H1 (cell line): ENCODE data around the gene SLC39A9. TPM values are rescaled to one million over a fixed set of nuclear protein-coding genes. Genes with fewer than 3 reads are reported as not detected.

Source experiments
- CTCF ChIA-PET: fragments of 300-600 bp; sonication (Branson Sonifier 250); formaldehyde crosslinking; loops from one replicate; lab custom pipeline; 2021; ENCODE audit not compliant: partially characterized antibody; lab: Charles Lee
- POLR2A ChIA-PET: fragments of 300-600 bp; sonication (Branson Sonifier 250); formaldehyde crosslinking; loops from one replicate; lab custom pipeline; 2021; ENCODE audit warnings: inconsistent platforms; ENCODE audit not compliant: partially characterized antibody; lab: Charles Lee
- DNase-seq, 2 experiments: peaks; one replicate each; pipeline versions ENCODE4 v3.0.0 to v3.0.0-alpha.2; 2010 to 2022; ENCODE audit warnings: low spot score in 2 of 2, low read depth in 1 of 2, mixed read lengths in 1 of 2
- FAIRE-seq: peaks from 2 replicates; lab custom pipeline; 2011; peaks lifted over from hg19 to GRCh38; lab: Jason Lieb, UNC
- H2AFZ ChIP-seq: 2 replicates; pipeline ENCODE4 v1.8.1; 2012; ENCODE audit warnings: low read length, inconsistent platforms
- H2AK5ac ChIP-seq: 2 replicates; pipeline ENCODE4 v1.6.1; 2013; ENCODE audit warnings: low read depth, low read length
- H2BK120ac ChIP-seq: replicated peaks from 2 replicates; pipeline ENCODE3; 2013; ENCODE audit warnings: low read depth, low read length, inconsistent platforms
- H2BK12ac ChIP-seq: 2 replicates; pipeline ENCODE4 v1.6.1; 2013; ENCODE audit warnings: low read depth, low read length
- H2BK15ac ChIP-seq: 2 replicates; pipeline ENCODE4 v1.6.1; 2013; ENCODE audit warnings: low read length
- H2BK20ac ChIP-seq: 2 replicates; pipeline ENCODE4 v1.6.1; 2013; ENCODE audit warnings: low read length
- H2BK5ac ChIP-seq: 2 replicates; pipeline ENCODE4 v1.6.1; 2013; ENCODE audit warnings: low read depth, low read length
- H3K14ac ChIP-seq: 2 replicates; pipeline ENCODE4 v1.6.1; 2013; ENCODE audit warnings: inconsistent platforms; ENCODE audit not compliant: insufficient read length
- H3K18ac ChIP-seq: 2 replicates; pipeline ENCODE4 v1.6.1; 2013; ENCODE audit warnings: low read length; ENCODE audit errors: extremely low read depth
- H3K23ac ChIP-seq: 2 replicates; pipeline ENCODE4 v1.6.1; 2013; ENCODE audit warnings: inconsistent platforms; ENCODE audit not compliant: insufficient read length
- H3K23me2 ChIP-seq: 2 replicates; pipeline ENCODE4 v1.6.1; 2013; ENCODE audit warnings: low read depth, low read length
- H3K27ac ChIP-seq: 2 replicates; pipeline ENCODE4 v1.6.1; 2011; ENCODE audit warnings: low read depth, low read length, inconsistent platforms
- H3K27me3 ChIP-seq, 4 experiments: replicated peaks in 1 of 4; 1 replicate in 1 of 4; 2 replicates in 3 of 4; pipeline versions ENCODE4 v1.6.1 to v1.8.1; 2011 to 2013; ENCODE audit warnings: low read length in 3 of 4, mild to moderate bottlenecking in 3 of 4, inconsistent platforms in 2 of 4, mixed read lengths in 2 of 4, moderate library complexity in 1 of 4; ENCODE audit not compliant: control insufficient read depth in 3 of 4, insufficient read depth in 3 of 4; ENCODE audit errors: extremely low read depth in 1 of 4
- H3K36me3 ChIP-seq, 4 experiments: 2 replicates each; pipeline versions ENCODE4 v1.6.1 to v1.8.1; 2011 to 2013; ENCODE audit warnings: mild to moderate bottlenecking in 4 of 4, low read length in 3 of 4, moderate library complexity in 2 of 4, control low read depth in 1 of 4, inconsistent platforms in 1 of 4; ENCODE audit not compliant: insufficient read depth in 4 of 4, control insufficient read depth in 2 of 4
- H3K4ac ChIP-seq: replicated peaks from 2 replicates; pipeline ENCODE3; 2013; ENCODE audit warnings: low read length, low read depth, mixed read lengths, inconsistent platforms; ENCODE audit not compliant: insufficient read length
- H3K4me1 ChIP-seq, 4 experiments: replicated peaks in 1 of 4; 1 replicate in 1 of 4; 2 replicates in 3 of 4; pipeline versions ENCODE4 v1.6.1 to v1.8.1; 2011 to 2013; ENCODE audit warnings: low read length in 3 of 4, inconsistent platforms in 2 of 4, mixed read lengths in 1 of 4; ENCODE audit not compliant: insufficient read depth in 4 of 4, control insufficient read depth in 3 of 4
- H3K4me2 ChIP-seq, 2 experiments: 2 replicates each; pipeline versions ENCODE4 v1.6.1 to v1.8.1; 2011 to 2013; ENCODE audit warnings: low read depth in 2 of 2, low read length in 2 of 2, control low read depth in 1 of 2, inconsistent platforms in 1 of 2, mild to moderate bottlenecking in 1 of 2; ENCODE audit not compliant: insufficient read depth in 1 of 2
- H3K4me3 ChIP-seq, 4 experiments: fragments of 200-600, 300-600 bp in 1 of 4; sonication (generic), shearing (Covaris generic), sonication (Bioruptor Twin) in 1 of 4; 2 replicates each; pipeline versions ENCODE4 v1.5.1 to v1.8.1; 2011 to 2016; ENCODE audit warnings: low read length in 4 of 4, low read depth in 3 of 4, control low read depth in 2 of 4, inconsistent platforms in 2 of 4, mild to moderate bottlenecking in 2 of 4, mixed read lengths in 1 of 4, moderate library complexity in 1 of 4; ENCODE audit not compliant: insufficient read depth in 2 of 4; ENCODE audit errors: extremely low read depth in 1 of 4
- H3K56ac ChIP-seq: replicated peaks from 2 replicates; pipeline ENCODE3; 2013; ENCODE audit warnings: low read depth, mild to moderate bottlenecking, mixed read lengths, low read length, inconsistent platforms; ENCODE audit not compliant: insufficient read length
- H3K79me1 ChIP-seq: 2 replicates; pipeline ENCODE4 v1.6.1; 2013; ENCODE audit warnings: low read depth, low read length, control low read depth
- H3K79me2 ChIP-seq, 2 experiments: 2 replicates each; pipeline versions ENCODE4 v1.6.1 to v1.8.1; 2012 to 2013; ENCODE audit warnings: low read length in 2 of 2, mild to moderate bottlenecking in 2 of 2, inconsistent platforms in 1 of 2; ENCODE audit not compliant: insufficient read depth in 2 of 2, control insufficient read depth in 1 of 2
- H3K9ac ChIP-seq, 4 experiments: replicated peaks in 1 of 4; 1 replicate in 1 of 4; 2 replicates in 3 of 4; pipeline versions ENCODE4 v1.6.1 to v1.8.1; 2011 to 2013; ENCODE audit warnings: low read depth in 3 of 4, low read length in 3 of 4, control low read depth in 2 of 4, mild to moderate bottlenecking in 2 of 4, moderate library complexity in 2 of 4, inconsistent platforms in 1 of 4; ENCODE audit errors: extremely low read depth in 1 of 4
- H3K9me3 ChIP-seq, 2 experiments: 2 replicates each; pipeline versions ENCODE4 v1.6.1 to v1.8.1; 2012 to 2013; ENCODE audit warnings: mild to moderate bottlenecking in 2 of 2, moderate library complexity in 2 of 2, control low read depth in 1 of 2, inconsistent platforms in 1 of 2, low read depth in 1 of 2, low read length in 1 of 2, mixed read lengths in 1 of 2; ENCODE audit not compliant: insufficient read depth in 2 of 2
- H4K20me1 ChIP-seq, 2 experiments: replicated peaks in 1 of 2; 2 replicates each; pipeline versions ENCODE3 to v1.8.1; 2011 to 2013; ENCODE audit warnings: inconsistent platforms in 2 of 2, low read length in 2 of 2, mild to moderate bottlenecking in 1 of 2; ENCODE audit not compliant: insufficient read depth in 2 of 2, control insufficient read depth in 1 of 2
- H4K5ac ChIP-seq: 2 replicates; pipeline ENCODE4 v1.6.1; 2013; ENCODE audit warnings: low read length, low read depth, mixed read lengths, inconsistent platforms; ENCODE audit not compliant: insufficient read length
- H4K8ac ChIP-seq: 2 replicates; pipeline ENCODE4 v1.8.0; 2013; ENCODE audit warnings: mild to moderate bottlenecking, moderate library complexity, low read length, inconsistent platforms; ENCODE audit not compliant: insufficient read depth; ENCODE audit errors: extremely low read depth
- H4K91ac ChIP-seq: replicated peaks from 2 replicates; pipeline ENCODE3; 2013; ENCODE audit warnings: low read length, mixed read lengths, inconsistent platforms; ENCODE audit not compliant: insufficient read length
- KDM4A ChIP-seq: IDR thresholded peaks from one replicate; pipeline ENCODE4 v1.7.1; 2012; ENCODE audit warnings: low read depth, mild to moderate bottlenecking, moderate library complexity, low read length, inconsistent platforms; ENCODE audit not compliant: severe bottlenecking
- WGBS, 2 experiments: shearing (Covaris generic) in 1 of 2; methylation state at CpG; one replicate each; pipeline versions ENCODE4 v1.1.6 to v1.1.7; 2013 to 2015; ENCODE audit warnings: low lambda C conversion rate in 2 of 2, mixed read lengths in 2 of 2, inconsistent platforms in 1 of 2, low coverage in 1 of 2, missing lambda C conversion rate in 1 of 2; ENCODE audit not compliant: insufficient replicate concordance in 2 of 2, insufficient coverage in 1 of 2, insufficient read length in 1 of 2; ENCODE audit errors: extremely low coverage in 1 of 2, missing lambda C conversion rate in 1 of 2; 5-methylcytosine and 5-hydroxymethylcytosine counted together
- polyA plus RNA-seq, 7 experiments: library from polyadenylated mRNA; depleted of rRNA in 3 of 7; stranded (reverse) in 5 of 7; unstranded in 2 of 7; fragments of >200 nt in 5 of 7; fragments of 200-250 nt in 2 of 7; gene quantifications; 1 replicate in 5 of 7; 2 replicates in 1 of 7; 4 replicates in 1 of 7; pipeline versions ENCODE4 v1.2.1 to v1.2.3, GENCODE V29; 2011 to 2013; ENCODE audit warnings: missing spikeins in 2 of 7, mixed read lengths in 2 of 7
- total RNA-seq: library from RNA; stranded (reverse); fragmentation: NEBNext Ultra II Directional; extraction: Animal tissue kit (Norgen Biotek cat#: 25700); gene quantifications from 2 replicates; pipeline ENCODE4 v1.2.1, GENCODE V29; 2021

SLC39A9 gene
- total and polyA plus RNA-seq, 2 of the 8 experiments (the other 6 are each of a cell fraction or from before 2014, with no cell fraction given): 31.0 to 44.2 TPM

- Histone ChIP-seq H2AFZ (no peak overlapping the region), H2BK120ac (no peak overlapping the region), H4K5ac (no peak overlapping the region), H2AK5ac (no peak overlapping the region), H3K9me3 (no peaks in the 10 kb centered on the region), H3K23me2 (no peaks in the 10 kb centered on the region), H3K27me3 (no peaks in the 10 kb centered on the region), H3K18ac (no peak overlapping the region), H3K56ac (no peak overlapping the region), H4K91ac (no peak overlapping the region), H2BK5ac (no peak overlapping the region), H3K79me2 (no peaks in the 10 kb centered on the region), H3K4me3 (no peak overlapping the region), H3K4ac (no peak overlapping the region), H4K20me1 (no peaks in the 10 kb centered on the region), H3K36me3 (no peaks in the 10 kb centered on the region), H3K14ac (no peak overlapping the region), H3K4me2 (no peak overlapping the region), H3K79me1 (no peaks in the 10 kb centered on the region), H2BK15ac (no peak overlapping the region), H2BK12ac (no peak overlapping the region), H3K27ac (no peak overlapping the region), H3K4me1 (peaks cover 0 to 3% (median 0%) of the 10 kb centered on the region in 4 experiments; a peak in 1 of 7 replicates), H2BK20ac (no peak overlapping the region), H4K8ac (no peak overlapping the region; the same call in 1 of the 2 replicates), H3K9ac (no peak overlapping the region), H3K23ac (no peak overlapping the region)
- POLR2A ChIA-PET: interaction anchor here (1.5 kb wide), 1 partner anchor 99 kb away, joined by 3 read pairs; the partner anchor contains the start of gene GALNT16
- CTCF ChIA-PET: interaction anchor here (0.7 to 11.8 kb wide), 7 partner anchors 10 to 118 kb away, joined by 3 to 130 read pairs (median 8); no protein-coding TSS in a partner anchor
- no peak for TF ChIP-seq KDM4A
- WGBS, 2 experiments: 85% methylated on average over 3 of the region's 3 CpGs; no CpG with 5 or more reads in 1 of the 2 experiments
- DNase-seq: no peak
- no peak for FAIRE-seq
These were observed 39.5 kb upstream of the SLC39A9 start for GRCh38 chr14:69358966-69359365.
